H1 (cell line): ENCODE results near the gene SLC37A3. TPM values are rescaled to one million over a fixed set of nuclear protein-coding genes. Genes with fewer than 3 reads are reported as not detected.

Experiments used
- CTCF ChIA-PET: fragments of 300-600 bp; sonication (Branson Sonifier 250); formaldehyde crosslinking; loops from one replicate; lab custom pipeline; 2021; ENCODE audit not compliant: partially characterized antibody; lab: Charles Lee
- POLR2A ChIA-PET: fragments of 300-600 bp; sonication (Branson Sonifier 250); formaldehyde crosslinking; loops from one replicate; lab custom pipeline; 2021; ENCODE audit warnings: inconsistent platforms; ENCODE audit not compliant: partially characterized antibody; lab: Charles Lee
- DNase-seq, 2 experiments: peaks; one replicate each; pipeline versions ENCODE4 v3.0.0 to v3.0.0-alpha.2; 2010 to 2022; ENCODE audit warnings: low spot score in 2 of 2, low read depth in 1 of 2, mixed read lengths in 1 of 2
- FAIRE-seq: peaks from 2 replicates; lab custom pipeline; 2011; peaks lifted over from hg19 to GRCh38; lab: Jason Lieb, UNC
- H2AFZ ChIP-seq: 2 replicates; pipeline ENCODE4 v1.8.1; 2012; ENCODE audit warnings: low read length, inconsistent platforms
- H2AK5ac ChIP-seq: 2 replicates; pipeline ENCODE4 v1.6.1; 2013; ENCODE audit warnings: low read depth, low read length
- H2BK120ac ChIP-seq: replicated peaks from 2 replicates; pipeline ENCODE3; 2013; ENCODE audit warnings: low read depth, low read length, inconsistent platforms
- H2BK12ac ChIP-seq: 2 replicates; pipeline ENCODE4 v1.6.1; 2013; ENCODE audit warnings: low read depth, low read length
- H2BK15ac ChIP-seq: 2 replicates; pipeline ENCODE4 v1.6.1; 2013; ENCODE audit warnings: low read length
- H2BK20ac ChIP-seq: 2 replicates; pipeline ENCODE4 v1.6.1; 2013; ENCODE audit warnings: low read length
- H2BK5ac ChIP-seq: 2 replicates; pipeline ENCODE4 v1.6.1; 2013; ENCODE audit warnings: low read depth, low read length
- H3K14ac ChIP-seq: 2 replicates; pipeline ENCODE4 v1.6.1; 2013; ENCODE audit warnings: inconsistent platforms; ENCODE audit not compliant: insufficient read length
- H3K18ac ChIP-seq: 2 replicates; pipeline ENCODE4 v1.6.1; 2013; ENCODE audit warnings: low read length; ENCODE audit errors: extremely low read depth
- H3K23ac ChIP-seq: 2 replicates; pipeline ENCODE4 v1.6.1; 2013; ENCODE audit warnings: inconsistent platforms; ENCODE audit not compliant: insufficient read length
- H3K23me2 ChIP-seq: 2 replicates; pipeline ENCODE4 v1.6.1; 2013; ENCODE audit warnings: low read depth, low read length
- H3K27ac ChIP-seq: 2 replicates; pipeline ENCODE4 v1.6.1; 2011; ENCODE audit warnings: low read depth, low read length, inconsistent platforms
- H3K27me3 ChIP-seq, 4 experiments: replicated peaks in 1 of 4; 1 replicate in 1 of 4; 2 replicates in 3 of 4; pipeline versions ENCODE4 v1.6.1 to v1.8.1; 2011 to 2013; ENCODE audit warnings: low read length in 3 of 4, mild to moderate bottlenecking in 3 of 4, inconsistent platforms in 2 of 4, mixed read lengths in 2 of 4, moderate library complexity in 1 of 4; ENCODE audit not compliant: control insufficient read depth in 3 of 4, insufficient read depth in 3 of 4; ENCODE audit errors: extremely low read depth in 1 of 4
- H3K36me3 ChIP-seq, 4 experiments: 2 replicates each; pipeline versions ENCODE4 v1.6.1 to v1.8.1; 2011 to 2013; ENCODE audit warnings: mild to moderate bottlenecking in 4 of 4, low read length in 3 of 4, moderate library complexity in 2 of 4, control low read depth in 1 of 4, inconsistent platforms in 1 of 4; ENCODE audit not compliant: insufficient read depth in 4 of 4, control insufficient read depth in 2 of 4
- H3K4ac ChIP-seq: replicated peaks from 2 replicates; pipeline ENCODE3; 2013; ENCODE audit warnings: low read length, low read depth, mixed read lengths, inconsistent platforms; ENCODE audit not compliant: insufficient read length
- H3K4me1 ChIP-seq, 4 experiments: replicated peaks in 1 of 4; 1 replicate in 1 of 4; 2 replicates in 3 of 4; pipeline versions ENCODE4 v1.6.1 to v1.8.1; 2011 to 2013; ENCODE audit warnings: low read length in 3 of 4, inconsistent platforms in 2 of 4, mixed read lengths in 1 of 4; ENCODE audit not compliant: insufficient read depth in 4 of 4, control insufficient read depth in 3 of 4
- H3K4me2 ChIP-seq, 2 experiments: 2 replicates each; pipeline versions ENCODE4 v1.6.1 to v1.8.1; 2011 to 2013; ENCODE audit warnings: low read depth in 2 of 2, low read length in 2 of 2, control low read depth in 1 of 2, inconsistent platforms in 1 of 2, mild to moderate bottlenecking in 1 of 2; ENCODE audit not compliant: insufficient read depth in 1 of 2
- H3K4me3 ChIP-seq, 4 experiments: fragments of 200-600, 300-600 bp in 1 of 4; sonication (generic), shearing (Covaris generic), sonication (Bioruptor Twin) in 1 of 4; 2 replicates each; pipeline versions ENCODE4 v1.5.1 to v1.8.1; 2011 to 2016; ENCODE audit warnings: low read length in 4 of 4, low read depth in 3 of 4, control low read depth in 2 of 4, inconsistent platforms in 2 of 4, mild to moderate bottlenecking in 2 of 4, mixed read lengths in 1 of 4, moderate library complexity in 1 of 4; ENCODE audit not compliant: insufficient read depth in 2 of 4; ENCODE audit errors: extremely low read depth in 1 of 4
- H3K56ac ChIP-seq: replicated peaks from 2 replicates; pipeline ENCODE3; 2013; ENCODE audit warnings: low read depth, mild to moderate bottlenecking, mixed read lengths, low read length, inconsistent platforms; ENCODE audit not compliant: insufficient read length
- H3K79me1 ChIP-seq: 2 replicates; pipeline ENCODE4 v1.6.1; 2013; ENCODE audit warnings: low read depth, low read length, control low read depth
- H3K79me2 ChIP-seq, 2 experiments: 2 replicates each; pipeline versions ENCODE4 v1.6.1 to v1.8.1; 2012 to 2013; ENCODE audit warnings: low read length in 2 of 2, mild to moderate bottlenecking in 2 of 2, inconsistent platforms in 1 of 2; ENCODE audit not compliant: insufficient read depth in 2 of 2, control insufficient read depth in 1 of 2
- H3K9ac ChIP-seq, 4 experiments: replicated peaks in 1 of 4; 1 replicate in 1 of 4; 2 replicates in 3 of 4; pipeline versions ENCODE4 v1.6.1 to v1.8.1; 2011 to 2013; ENCODE audit warnings: low read depth in 3 of 4, low read length in 3 of 4, control low read depth in 2 of 4, mild to moderate bottlenecking in 2 of 4, moderate library complexity in 2 of 4, inconsistent platforms in 1 of 4; ENCODE audit errors: extremely low read depth in 1 of 4
- H3K9me3 ChIP-seq, 2 experiments: 2 replicates each; pipeline versions ENCODE4 v1.6.1 to v1.8.1; 2012 to 2013; ENCODE audit warnings: mild to moderate bottlenecking in 2 of 2, moderate library complexity in 2 of 2, control low read depth in 1 of 2, inconsistent platforms in 1 of 2, low read depth in 1 of 2, low read length in 1 of 2, mixed read lengths in 1 of 2; ENCODE audit not compliant: insufficient read depth in 2 of 2
- H4K20me1 ChIP-seq, 2 experiments: replicated peaks in 1 of 2; 2 replicates each; pipeline versions ENCODE3 to v1.8.1; 2011 to 2013; ENCODE audit warnings: inconsistent platforms in 2 of 2, low read length in 2 of 2, mild to moderate bottlenecking in 1 of 2; ENCODE audit not compliant: insufficient read depth in 2 of 2, control insufficient read depth in 1 of 2
- H4K5ac ChIP-seq: 2 replicates; pipeline ENCODE4 v1.6.1; 2013; ENCODE audit warnings: low read length, low read depth, mixed read lengths, inconsistent platforms; ENCODE audit not compliant: insufficient read length
- H4K8ac ChIP-seq: 2 replicates; pipeline ENCODE4 v1.8.0; 2013; ENCODE audit warnings: mild to moderate bottlenecking, moderate library complexity, low read length, inconsistent platforms; ENCODE audit not compliant: insufficient read depth; ENCODE audit errors: extremely low read depth
- H4K91ac ChIP-seq: replicated peaks from 2 replicates; pipeline ENCODE3; 2013; ENCODE audit warnings: low read length, mixed read lengths, inconsistent platforms; ENCODE audit not compliant: insufficient read length
- ATF3 ChIP-seq: IDR thresholded peaks from 2 replicates; pipeline ENCODE4 v1.6.1; 2011; ENCODE audit warnings: low read depth, mild to moderate bottlenecking, low read length; ENCODE audit not compliant: insufficient read depth
- FOSL1 ChIP-seq: IDR thresholded peaks from 2 replicates; pipeline ENCODE4 v1.6.1; 2011; ENCODE audit warnings: mild to moderate bottlenecking, low read depth, low read length, moderate library complexity; ENCODE audit not compliant: insufficient read depth
- HDAC6 ChIP-seq: IDR thresholded peaks from one replicate; pipeline ENCODE4 v1.7.1; 2012; ENCODE audit warnings: low read depth, mild to moderate bottlenecking, inconsistent platforms, low read length, moderate library complexity
- KDM4A ChIP-seq: IDR thresholded peaks from one replicate; pipeline ENCODE4 v1.7.1; 2012; ENCODE audit warnings: low read depth, mild to moderate bottlenecking, moderate library complexity, low read length, inconsistent platforms; ENCODE audit not compliant: severe bottlenecking
- MAFK ChIP-seq: IDR thresholded peaks from 2 replicates; pipeline ENCODE4 v1.6.1; 2012; ENCODE audit warnings: low read depth, mild to moderate bottlenecking, improper control_type of control experiment, low read length
- MAX ChIP-seq: IDR thresholded peaks from 2 replicates; pipeline ENCODE4 v1.6.1; 2012; ENCODE audit warnings: inconsistent platforms
- NANOG ChIP-seq: IDR thresholded peaks from 2 replicates; pipeline ENCODE4 v1.6.1; 2011; ENCODE audit warnings: low read length, low read depth, mild to moderate bottlenecking, inconsistent platforms; ENCODE audit not compliant: insufficient read depth, poor library complexity, severe bottlenecking
- POLR2A ChIP-seq, 2 experiments: IDR thresholded peaks; 1 replicate in 1 of 2; 2 replicates in 1 of 2; pipeline ENCODE4 v1.6.1; 2011; ENCODE audit warnings: low read depth in 2 of 2, low read length in 2 of 2, mild to moderate bottlenecking in 2 of 2; ENCODE audit errors: control extremely low read depth in 1 of 2
- SIN3A ChIP-seq, 2 experiments: IDR thresholded peaks in 1 of 2; conservative IDR thresholded peaks in 1 of 2; 2 replicates each; pipeline ENCODE4 v1.6.1; 2011 to 2012; ENCODE audit warnings: low read length in 2 of 2, improper control_type of control experiment in 1 of 2, low read depth in 1 of 2, mild to moderate bottlenecking in 1 of 2
- SIX5 ChIP-seq: IDR thresholded peaks from 2 replicates; pipeline ENCODE4 v1.6.1; 2011; ENCODE audit warnings: mild to moderate bottlenecking, low read depth, low read length
- WGBS, 2 experiments: shearing (Covaris generic) in 1 of 2; methylation state at CpG; one replicate each; pipeline versions ENCODE4 v1.1.6 to v1.1.7; 2013 to 2015; ENCODE audit warnings: low lambda C conversion rate in 2 of 2, mixed read lengths in 2 of 2, inconsistent platforms in 1 of 2, low coverage in 1 of 2, missing lambda C conversion rate in 1 of 2; ENCODE audit not compliant: insufficient replicate concordance in 2 of 2, insufficient coverage in 1 of 2, insufficient read length in 1 of 2; ENCODE audit errors: extremely low coverage in 1 of 2, missing lambda C conversion rate in 1 of 2; 5-methylcytosine and 5-hydroxymethylcytosine counted together
- polyA plus RNA-seq, 7 experiments: library from polyadenylated mRNA; depleted of rRNA in 3 of 7; stranded (reverse) in 5 of 7; unstranded in 2 of 7; fragments of >200 nt in 5 of 7; fragments of 200-250 nt in 2 of 7; gene quantifications; 1 replicate in 5 of 7; 2 replicates in 1 of 7; 4 replicates in 1 of 7; pipeline versions ENCODE4 v1.2.1 to v1.2.3, GENCODE V29; 2011 to 2013; ENCODE audit warnings: missing spikeins in 2 of 7, mixed read lengths in 2 of 7
- total RNA-seq: library from RNA; stranded (reverse); fragmentation: NEBNext Ultra II Directional; extraction: Animal tissue kit (Norgen Biotek cat#: 25700); gene quantifications from 2 replicates; pipeline ENCODE4 v1.2.1, GENCODE V29; 2021

Gene SLC37A3
- total and polyA plus RNA-seq, 2 of the 8 experiments (the other 6 are each of a cell fraction or from before 2014, with no cell fraction given): 58.2 to 71.0 TPM

DNA sequence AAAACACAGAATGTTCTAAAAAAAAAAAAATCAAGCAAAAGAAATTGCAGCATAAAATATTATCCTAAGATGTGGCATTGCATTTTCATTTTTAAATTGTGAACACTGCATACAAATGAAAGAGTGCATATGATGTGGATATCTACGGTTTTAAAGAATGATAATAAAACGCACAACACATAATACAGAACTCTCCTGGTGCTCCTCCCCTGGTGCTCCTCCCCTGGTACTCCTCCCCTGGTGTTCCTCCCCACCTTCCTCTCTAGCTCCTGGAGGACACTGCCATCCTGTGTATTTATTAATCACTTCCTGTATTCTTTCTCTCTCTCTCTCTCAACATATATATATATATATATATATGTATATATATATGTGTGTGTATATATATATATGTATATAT lies 100.1 kb downstream of the SLC37A3 start:
- H4K20me1 ChIP-seq: no peaks in the 10 kb centered on the region
- H3K4me3 ChIP-seq: no peak overlapping the region
- H3K14ac ChIP-seq: no peak overlapping the region
- DNase-seq (no peak), FAIRE-seq (no peak)
- no peak overlapping the region for H2BK5ac ChIP-seq
- H4K8ac ChIP-seq: no peak overlapping the region
- H3K36me3 ChIP-seq: no peaks in the 10 kb centered on the region
- no peak overlapping the region for H4K5ac ChIP-seq
- no peaks in the 10 kb centered on the region for H3K4me1 ChIP-seq
- no peak overlapping the region for H3K56ac ChIP-seq
- no peak overlapping the region for H3K4me2 ChIP-seq
- TF ChIP-seq FOSL1 (no peak), SIX5 (no peak), KDM4A (no peak), POLR2A (IDR thresholded peaks at IDR 0.05; ENCODE audit: control extremely low read depth in 1 of 2, low read depth in 2 of 2, low read length in 2 of 2) (no peak), MAFK (no peak), SIN3A (conservative IDR thresholded peaks at IDR 0.05 in 1 of 2, IDR thresholded peaks at IDR 0.05 in 1 of 2; ENCODE audit: low read depth in 1 of 2, low read length in 2 of 2) (no peak), NANOG (no peak), MAX (no peak), ATF3 (no peak), HDAC6 (no peak)
- no peak overlapping the region for H4K91ac ChIP-seq
- POLR2A ChIA-PET: no interaction called here
- H2BK20ac ChIP-seq: no peak overlapping the region
- H3K9ac ChIP-seq: no peak overlapping the region
- H3K79me2 ChIP-seq: no peaks in the 10 kb centered on the region
- H2BK120ac ChIP-seq: no peak overlapping the region
- no peaks in the 10 kb centered on the region for H3K23me2 ChIP-seq
- H3K23ac ChIP-seq: no peak overlapping the region
- 95% methylated on average over 2 of the region's 2 CpGs; no CpG with 5 or more reads in 1 of the 2 experiments for WGBS, 2 experiments
- H3K79me1 ChIP-seq: no peaks in the 10 kb centered on the region
- H2BK15ac ChIP-seq: no peak overlapping the region
- no peak overlapping the region for H3K4ac ChIP-seq
- H3K9me3 ChIP-seq: no peaks in the 10 kb centered on the region
- CTCF ChIA-PET: interaction anchor here (0.6 to 1.8 kb wide), 7 partner anchors 8 to 310 kb away, joined by 3 to 6 read pairs (median 3); no protein-coding TSS in a partner anchor
- H3K18ac ChIP-seq: no peak overlapping the region
- H3K27ac ChIP-seq: no peak overlapping the region
- no peak overlapping the region for H2BK12ac ChIP-seq
- H2AFZ ChIP-seq: no peak overlapping the region
- H3K27me3 ChIP-seq: no peaks in the 10 kb centered on the region
- H2AK5ac ChIP-seq: no peak overlapping the region
